HG03469 (cell line): ENCODE results near the gene GALNT2.

Experiments
- ATAC-seq: cut with Tn5 transposase; IDR thresholded peaks from one replicate; pipeline ENCODE4 v1.9.1; 2021; ENCODE audit warnings: mild to moderate bottlenecking, moderate library complexity, moderate number of reproducible peaks; ENCODE audit not compliant: unreplicated experiment

GALNT2 gene

DNA sequence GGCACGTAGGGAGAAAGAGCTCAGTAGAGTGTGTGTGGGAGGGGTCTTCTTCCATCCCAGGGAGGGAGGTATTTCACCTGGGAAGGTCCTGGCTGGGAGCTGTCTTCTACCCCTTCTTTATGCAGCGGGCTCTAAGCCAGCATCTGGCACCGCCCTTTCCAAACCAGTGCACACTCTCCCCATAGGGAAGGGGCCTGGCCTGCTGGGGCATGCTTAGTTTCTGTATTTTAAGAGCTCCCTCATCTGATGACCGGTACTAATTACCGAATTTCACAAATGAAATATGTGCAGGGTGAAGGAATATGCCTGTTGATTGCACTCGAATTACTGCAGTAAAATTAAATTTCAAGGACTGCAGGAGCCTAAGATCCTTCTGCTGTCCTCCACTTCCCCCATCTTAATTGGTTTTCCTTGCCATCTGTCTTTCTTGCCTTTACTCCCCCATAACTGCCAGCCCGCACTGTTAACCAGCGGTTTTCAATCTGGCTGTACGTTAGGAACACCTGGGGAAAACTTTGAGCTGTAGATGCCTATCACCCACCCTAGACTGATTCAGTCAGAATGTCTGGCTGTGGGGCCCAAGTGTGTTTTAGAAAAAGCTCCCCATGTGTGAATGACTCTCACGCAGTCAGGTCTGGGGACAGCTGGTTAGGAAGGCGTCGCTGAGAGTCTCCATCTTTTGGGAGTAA is 20.1 kb downstream of the GALNT2 start:
- ATAC-seq: no peak

DNA sequence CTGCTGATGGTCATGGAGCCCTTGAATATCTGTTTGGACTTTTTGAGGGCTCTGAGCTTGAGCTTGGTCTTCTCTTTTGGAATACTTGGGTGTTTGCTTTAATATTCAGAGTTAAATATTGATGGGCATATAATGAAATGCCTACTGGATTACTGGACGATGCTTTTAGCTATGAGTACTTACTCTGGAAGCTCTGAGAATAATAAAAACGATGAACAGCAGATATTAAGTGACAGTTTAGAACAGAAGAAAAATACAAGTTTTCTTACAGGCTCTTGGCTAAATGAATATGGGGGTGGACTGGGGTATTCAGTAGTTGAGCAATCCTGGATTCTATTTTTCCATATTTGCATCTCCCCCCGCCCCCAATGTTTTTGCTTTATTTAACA is 20.7 kb downstream of the GALNT2 start:
- ATAC-seq: no peak

DNA sequence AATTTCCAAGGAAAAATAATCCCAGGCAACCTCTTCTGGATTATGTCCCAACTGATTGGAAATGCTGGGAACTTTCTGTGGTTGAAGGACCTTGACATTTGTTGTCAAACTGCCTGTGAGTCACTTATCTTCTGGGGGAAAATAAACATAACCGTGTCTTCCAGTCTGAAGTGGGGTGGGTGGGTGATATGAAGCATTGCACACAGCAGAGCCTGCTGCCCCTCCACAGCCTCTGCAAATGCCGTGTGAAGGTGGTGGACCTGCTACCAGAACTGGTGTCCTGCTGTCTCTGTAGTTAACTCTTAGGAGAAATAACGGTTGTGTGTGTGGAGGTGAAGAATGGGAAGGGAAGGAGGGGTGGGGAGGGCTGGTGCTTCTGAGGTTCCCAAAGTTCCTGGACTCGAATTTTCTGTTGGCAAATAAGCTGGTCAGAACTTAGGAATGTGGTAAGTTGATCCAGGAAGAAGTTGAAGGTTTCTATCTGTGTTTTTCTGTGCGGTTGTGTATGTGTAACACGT is 23.2 kb downstream of the GALNT2 start:
- no peak for ATAC-seq

DNA sequence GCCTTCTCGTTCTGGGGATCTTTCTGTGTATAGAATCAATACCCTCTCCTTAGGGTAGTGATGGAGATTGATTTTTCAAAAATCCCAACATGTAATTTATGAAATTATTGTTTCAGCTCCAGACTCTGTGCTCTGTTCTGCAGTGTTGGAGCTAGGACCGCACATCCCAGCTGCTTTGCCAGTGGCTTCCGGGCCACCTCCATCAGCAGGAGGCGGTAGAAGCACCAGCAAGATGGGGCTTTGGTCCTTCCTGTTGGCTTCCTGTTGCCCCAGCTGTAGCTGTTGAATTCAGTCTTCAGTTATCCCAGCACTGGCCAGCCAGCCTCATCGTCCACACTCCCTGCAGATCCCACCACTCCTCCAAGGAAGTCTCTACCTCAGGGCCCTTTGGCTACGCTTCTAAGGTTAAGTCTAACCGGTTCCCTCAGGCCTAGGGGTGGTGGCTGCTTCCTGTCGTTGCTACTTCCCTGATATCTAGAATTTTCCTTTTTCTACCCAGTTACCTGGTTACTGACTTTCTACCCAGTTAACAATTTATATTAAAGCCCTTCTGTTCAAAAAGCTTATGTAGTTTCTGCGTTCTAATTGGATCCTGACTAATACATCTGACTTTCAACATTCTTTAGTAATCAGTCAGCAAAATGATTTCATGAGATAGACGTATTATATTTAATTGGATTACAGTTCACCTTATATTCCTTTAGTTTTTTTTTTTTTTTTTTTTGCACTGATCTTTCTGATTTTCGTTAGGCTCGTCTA is 24.6 kb downstream of the GALNT2 start:
- ATAC-seq: no peak

DNA sequence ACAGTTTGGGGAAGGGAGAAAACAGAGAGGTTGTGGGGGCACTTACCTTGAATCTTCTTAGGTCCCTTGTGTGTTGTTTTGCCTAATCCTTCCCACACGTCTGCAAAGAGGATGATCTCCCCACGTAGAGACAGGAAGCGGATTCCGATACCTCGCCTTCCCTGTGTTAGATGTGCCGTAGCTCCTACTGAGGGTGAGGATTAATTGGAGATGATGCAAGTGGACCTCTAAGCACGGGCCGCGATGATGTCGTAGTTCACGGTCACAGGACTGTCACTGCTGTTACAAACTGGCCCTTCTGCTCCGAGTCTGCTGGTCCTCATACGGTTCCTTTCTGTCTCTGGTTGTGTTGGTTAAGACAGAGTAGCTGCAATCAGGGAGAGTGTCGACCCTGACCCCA is 27.7 kb downstream of the GALNT2 start:
- ATAC-seq: no peak

DNA sequence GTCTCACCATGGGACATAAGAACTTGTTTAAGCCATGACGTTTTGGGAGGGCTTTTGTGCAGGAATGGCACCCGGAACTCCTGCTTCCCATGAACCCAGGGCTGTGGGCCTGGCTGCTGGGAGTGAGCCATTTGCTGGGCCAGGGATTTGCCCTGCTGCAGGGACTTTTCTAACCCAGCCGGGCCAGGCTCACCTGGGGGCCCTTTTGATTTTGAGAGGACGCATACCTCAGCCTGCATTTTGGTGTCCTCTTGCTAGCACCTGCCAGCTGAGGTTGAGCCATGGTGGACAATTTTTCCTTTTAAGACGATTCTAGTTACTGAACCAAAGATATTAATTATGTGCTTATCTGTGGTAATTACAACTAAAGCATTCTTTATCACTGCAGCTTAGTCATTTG is 28.9 kb downstream of the GALNT2 start:
- ATAC-seq: no peak

DNA sequence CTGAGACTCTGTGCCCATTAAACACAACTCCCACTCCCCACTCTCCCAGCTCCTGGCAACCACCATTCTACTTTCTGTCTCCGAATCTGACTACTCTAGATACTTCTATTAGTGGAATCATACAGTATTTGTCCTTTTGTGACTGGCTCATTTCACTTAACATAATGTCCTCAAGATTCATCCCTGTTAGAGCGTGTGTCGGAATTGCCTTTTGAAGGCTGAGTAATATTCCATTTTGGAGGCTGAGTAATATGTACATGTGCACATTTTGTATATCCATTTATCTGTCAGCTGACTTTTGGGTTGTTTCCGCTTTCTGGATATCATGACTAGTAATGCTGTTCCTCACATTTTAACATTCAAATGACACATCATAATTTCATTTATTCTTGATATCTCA is 30.3 kb downstream of the GALNT2 start:
- ATAC-seq: no peak

DNA sequence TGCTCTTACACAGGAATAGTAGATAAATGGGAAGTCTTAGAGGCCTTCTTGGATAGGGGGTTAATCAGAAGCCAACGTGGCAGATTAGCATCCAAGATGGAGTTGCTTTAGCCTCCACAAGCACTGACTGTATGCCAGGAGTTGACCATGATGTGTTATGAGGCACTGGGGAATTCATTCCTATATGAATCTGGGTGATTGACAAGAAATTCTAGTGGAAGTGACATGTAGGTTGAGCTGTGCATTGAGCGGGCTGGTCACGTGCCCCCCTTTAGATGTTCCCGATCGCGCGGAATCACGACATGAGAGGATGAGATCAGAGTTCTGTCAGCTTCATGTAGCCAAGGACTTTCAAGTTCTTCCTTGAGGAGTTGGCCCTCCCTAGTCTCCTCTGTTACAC is 31.7 kb downstream of the GALNT2 start:
- ATAC-seq: no peak

DNA sequence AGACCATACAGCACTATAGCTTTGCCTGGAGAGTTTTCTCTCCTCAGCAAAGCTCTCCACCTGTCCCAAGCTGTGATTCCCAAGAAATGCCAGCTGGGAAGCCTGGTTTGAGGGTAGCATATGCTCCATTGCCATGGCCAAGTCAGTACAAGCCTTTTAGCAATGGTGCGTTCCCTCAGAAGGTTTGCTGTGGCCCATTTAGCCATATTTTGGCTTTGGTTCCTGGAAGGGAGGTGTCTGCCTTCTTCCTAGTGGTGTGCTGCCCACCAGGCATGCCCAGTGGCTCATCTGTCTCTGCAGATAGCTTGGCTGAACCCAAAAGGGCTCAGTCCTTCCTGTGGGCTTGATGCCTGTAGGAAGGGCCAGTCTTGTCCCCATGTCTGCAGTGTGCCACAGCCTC is 32.4 kb downstream of the GALNT2 start:
- ATAC-seq: no peak

DNA sequence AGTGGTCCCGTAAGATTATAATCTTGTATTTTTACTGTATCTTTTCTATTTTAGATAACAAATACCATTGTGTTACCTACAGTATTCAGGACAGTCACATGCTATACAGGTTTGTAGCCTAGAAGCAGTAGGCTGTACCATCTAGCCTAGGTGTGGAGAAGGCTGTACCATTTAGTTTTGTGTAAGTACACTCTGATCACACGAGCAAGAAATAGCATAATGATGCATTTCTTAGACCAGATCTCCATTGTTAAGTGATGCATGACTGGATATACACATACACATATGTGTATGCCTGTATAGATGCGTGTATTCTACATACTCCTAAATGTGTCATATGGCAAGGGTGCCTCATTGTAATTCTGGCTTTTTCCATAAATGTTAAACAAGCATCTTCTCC is 33.9 kb downstream of the GALNT2 start:
- ATAC-seq: no peak

DNA sequence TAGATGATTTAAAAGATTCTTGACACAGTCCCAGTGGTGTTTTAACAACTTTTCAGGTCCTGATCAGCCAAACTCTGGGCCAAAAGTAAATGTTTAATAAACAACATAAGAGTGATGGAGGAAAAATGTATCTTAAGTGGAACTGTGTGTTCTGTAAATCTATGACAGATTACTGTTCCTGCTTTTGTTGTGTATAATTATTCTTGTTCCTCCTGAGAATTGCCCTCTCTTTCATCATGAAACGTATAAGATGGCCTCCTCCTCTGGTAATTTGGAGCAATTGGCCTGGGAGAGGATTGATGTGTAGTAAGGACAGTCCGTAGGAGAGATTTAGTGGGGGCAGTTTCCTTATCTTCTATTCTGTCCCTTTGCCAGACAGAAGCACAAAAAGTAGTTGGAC is 34.5 kb downstream of the GALNT2 start:
- no peak for ATAC-seq

DNA sequence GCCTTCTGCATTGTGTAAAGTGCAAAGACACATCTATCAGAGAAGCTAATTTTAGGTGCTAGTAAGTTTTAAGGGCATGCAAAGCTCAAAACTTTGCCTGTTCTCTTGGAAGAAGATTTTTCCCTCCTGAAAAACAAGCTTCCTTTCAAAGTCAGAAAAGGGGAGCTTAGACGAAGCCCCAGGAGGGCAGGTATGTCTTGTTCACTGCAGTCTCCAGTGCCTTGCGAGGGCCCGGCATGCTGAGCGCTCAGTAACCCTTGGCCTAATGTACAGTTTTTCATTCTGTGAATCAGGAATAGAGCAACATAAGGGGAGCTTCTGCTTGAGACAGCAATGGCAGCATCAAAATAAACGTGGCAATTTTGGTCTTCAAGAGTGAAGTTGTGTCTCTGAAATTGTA is 35.0 kb downstream of the GALNT2 start:
- no peak for ATAC-seq

DNA sequence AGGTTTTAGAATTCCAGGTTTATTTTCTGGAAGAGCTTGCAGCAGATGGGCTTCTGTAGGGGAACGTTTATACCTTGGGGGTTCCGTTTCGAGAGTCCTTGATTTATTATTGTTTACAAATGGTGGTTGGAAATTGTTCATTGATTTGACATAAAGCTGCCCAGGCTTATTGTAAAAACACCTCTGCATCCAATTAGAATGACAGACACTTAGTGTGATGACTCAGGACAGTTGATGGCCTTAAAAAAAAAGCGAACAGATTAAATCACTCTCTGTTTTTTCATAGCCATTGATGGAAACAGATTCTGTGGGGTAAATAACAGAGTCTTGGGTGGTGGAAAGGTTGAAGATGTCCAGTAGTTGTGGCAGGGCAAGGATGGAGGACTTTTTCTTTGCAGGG is 35.4 kb downstream of the GALNT2 start:
- no peak for ATAC-seq

DNA sequence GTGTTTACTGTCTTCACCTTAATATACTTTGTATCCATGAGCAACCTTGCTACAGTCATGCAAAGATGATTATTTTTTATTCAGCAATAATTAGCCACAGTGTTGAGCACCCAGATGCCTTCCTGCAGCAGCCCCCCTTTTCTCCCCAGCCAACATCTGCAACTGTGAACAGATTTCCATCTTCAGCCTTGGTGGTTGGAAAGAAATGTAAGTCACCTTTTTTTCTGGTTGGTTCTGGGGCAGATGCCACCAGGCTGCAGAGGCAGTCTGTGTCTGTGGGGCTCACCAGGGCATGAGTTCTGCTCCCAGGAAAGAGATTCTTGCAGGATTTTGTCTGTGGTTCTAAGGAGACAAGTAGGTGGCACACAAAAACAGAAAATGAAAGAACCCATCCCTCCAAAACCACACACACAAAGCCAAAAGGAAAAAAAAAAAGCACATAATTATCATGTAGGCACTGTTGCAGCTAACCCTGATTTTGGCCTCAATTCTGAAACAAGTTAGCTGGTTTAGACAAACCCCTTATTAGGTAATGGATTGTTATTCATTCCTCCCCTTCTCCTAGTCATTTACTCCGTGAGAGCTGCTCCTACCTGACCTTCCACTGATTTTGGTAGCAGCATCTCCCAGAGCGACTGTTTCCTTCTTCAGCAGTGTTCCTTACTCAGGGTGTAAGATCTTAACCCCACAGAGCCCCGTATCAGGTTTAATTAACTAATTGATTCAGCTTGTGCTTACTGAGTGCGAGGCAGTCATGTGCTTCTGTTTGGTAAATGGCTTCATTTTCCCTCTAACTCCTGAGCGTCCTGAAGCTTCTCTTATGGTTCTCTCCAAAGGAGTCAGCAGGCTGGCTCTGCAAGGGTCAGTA is 36.5 kb downstream of the GALNT2 start:
- ATAC-seq: no peak

DNA sequence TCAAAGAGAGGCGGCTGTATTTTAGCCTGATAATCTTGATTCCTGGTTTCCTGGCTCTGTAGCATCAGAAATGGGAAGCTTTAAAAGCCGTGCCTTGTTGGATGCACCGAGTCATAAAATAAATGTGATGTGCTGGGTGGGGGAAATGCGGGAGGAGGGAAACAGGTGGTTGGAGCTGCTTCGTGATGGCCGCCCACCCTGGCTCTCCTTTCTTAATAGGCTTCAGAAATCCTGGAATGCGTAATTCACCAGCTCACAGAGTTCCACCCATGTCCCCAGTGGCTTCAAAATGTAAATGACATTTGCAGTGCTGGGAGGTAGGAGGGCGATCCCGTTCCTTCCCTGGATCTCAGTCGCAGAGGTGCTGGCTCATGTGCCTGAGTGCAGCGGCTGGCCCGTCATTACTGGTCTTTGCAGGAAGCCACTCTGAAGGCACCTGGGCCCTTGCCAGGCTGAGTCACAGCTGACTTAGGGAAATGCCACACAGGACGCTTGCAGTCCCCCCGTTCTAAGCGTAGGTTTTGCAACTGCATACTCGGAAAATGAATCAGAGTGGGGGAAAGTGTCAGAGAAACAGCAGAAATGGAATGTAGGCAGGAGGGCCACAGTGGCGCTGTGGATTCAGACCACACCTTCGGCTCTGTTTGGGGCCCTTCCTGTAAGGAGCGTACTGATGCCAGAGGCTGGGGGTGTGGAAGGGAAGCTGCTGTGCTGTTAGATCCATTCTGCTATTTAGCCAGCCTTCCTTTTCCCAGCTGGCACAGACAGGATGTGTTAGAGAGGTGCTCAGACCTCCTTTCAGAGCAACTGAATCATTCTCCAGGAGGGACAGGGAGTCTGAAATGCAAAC is 37.6 kb downstream of the GALNT2 start:
- ATAC-seq: peak; percentile 44

DNA sequence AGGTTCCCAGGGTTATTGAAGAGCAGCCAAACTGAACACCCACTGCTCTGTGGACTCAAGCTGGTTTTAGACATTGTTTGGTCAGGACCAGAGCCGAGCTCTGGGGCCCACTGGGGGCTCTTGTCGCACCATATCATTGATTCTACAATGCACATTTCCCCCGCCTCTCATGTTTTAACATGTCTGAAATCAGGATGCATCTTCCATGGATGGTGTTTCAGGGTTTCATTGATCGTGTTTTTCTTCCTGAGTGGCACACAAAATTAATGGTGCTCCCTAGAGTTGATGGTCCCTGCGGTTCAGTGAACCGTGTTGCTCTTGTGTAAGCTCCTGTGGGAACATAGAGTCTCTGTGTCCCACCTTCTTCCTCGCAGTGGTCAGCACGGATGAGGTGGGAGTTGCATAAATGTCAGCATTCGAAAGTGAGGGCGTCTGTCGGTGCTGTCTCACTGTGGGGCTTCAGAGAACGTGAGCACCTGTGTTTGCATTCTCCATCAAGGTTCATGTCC is 38.3 kb downstream of the GALNT2 start:
- no peak for ATAC-seq

DNA sequence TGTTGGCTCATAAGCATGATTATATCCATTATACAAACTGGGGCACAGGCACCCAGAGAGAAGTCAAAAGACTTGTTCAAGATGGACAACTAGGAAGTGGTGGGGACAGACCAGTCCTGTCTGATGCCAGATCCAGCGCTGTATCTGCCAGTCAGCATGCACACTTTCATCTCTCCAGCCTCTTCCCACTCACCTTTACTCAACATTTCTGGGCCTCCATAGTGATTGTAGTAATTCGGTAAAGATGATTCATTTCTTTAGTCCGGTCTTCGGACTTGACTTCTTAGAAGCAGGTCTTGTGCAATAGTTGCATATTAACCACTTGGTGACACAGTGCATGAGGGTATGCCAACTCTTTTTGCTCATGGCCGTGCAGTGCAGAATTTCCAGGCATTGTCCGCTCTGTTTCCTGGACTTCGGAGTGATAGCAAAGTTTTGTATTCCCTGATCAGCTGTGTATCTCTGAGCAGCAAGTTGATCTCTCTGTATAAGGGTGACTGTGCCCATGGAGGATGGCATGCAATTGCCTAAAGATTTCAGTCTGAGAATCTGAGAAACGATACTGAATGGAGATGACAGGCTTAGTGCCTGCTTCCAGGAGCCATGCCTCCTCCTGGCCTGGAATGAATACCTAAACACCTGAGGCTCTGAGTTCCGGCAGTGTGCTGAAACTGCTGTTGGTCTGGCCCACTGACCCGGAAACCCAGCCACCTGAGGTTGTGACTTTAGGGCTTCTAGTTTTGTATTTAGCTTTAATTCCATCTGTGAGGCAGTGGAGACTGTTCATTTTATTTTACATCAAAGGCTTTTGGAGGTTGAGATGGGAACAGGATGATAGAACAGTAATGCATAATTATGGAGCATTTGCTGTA is 39.0 kb downstream of the GALNT2 start:
- ATAC-seq: peak; percentile 24

DNA sequence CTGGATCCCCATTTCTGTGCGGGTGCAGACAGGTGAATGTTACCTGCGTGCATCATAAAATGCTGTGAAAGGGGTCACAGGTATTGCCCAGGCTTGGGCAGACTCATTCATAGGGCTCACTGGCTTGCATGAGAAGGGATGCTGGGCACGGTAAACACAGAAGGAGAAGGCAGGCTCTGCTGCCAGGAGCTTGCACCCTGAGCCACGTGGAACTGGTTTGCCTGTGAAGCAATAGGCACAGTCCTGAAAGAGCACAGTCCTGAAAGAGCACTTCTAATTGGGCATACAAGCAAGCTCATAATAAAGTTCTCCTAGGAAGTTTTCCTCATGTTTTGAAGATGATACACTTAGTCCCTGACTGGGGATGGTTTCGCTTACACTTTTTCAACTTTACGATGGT is 40.9 kb downstream of the GALNT2 start:
- no peak for ATAC-seq

DNA sequence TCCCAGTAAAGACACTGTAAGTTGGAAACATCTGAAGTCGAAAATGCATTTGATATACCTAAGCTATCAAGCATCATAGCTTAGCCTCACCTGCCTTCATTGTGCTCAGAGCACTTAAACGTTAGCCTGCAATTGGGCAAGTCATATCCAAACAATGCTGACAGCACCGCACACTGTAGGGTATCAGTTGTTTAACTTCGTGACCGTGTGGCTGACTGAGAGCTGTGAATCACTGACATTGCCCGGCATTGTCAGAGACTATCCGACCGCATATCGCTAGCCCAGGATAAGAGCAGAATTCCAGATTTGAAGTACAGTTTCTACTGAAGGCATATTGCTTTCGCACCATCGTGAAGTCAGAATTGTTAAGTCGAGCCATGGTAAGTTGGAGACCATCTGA is 41.5 kb downstream of the GALNT2 start:
- no peak for ATAC-seq
